GM21367 (cell line): ENCODE measurements around the gene UTP15.

ENCODE experiments used
- ATAC-seq: cut with Tn5 transposase; IDR thresholded peaks from one replicate; pipeline ENCODE4 v1.9.1; 2021; ENCODE audit not compliant: unreplicated experiment

The UTP15 gene

DNA sequence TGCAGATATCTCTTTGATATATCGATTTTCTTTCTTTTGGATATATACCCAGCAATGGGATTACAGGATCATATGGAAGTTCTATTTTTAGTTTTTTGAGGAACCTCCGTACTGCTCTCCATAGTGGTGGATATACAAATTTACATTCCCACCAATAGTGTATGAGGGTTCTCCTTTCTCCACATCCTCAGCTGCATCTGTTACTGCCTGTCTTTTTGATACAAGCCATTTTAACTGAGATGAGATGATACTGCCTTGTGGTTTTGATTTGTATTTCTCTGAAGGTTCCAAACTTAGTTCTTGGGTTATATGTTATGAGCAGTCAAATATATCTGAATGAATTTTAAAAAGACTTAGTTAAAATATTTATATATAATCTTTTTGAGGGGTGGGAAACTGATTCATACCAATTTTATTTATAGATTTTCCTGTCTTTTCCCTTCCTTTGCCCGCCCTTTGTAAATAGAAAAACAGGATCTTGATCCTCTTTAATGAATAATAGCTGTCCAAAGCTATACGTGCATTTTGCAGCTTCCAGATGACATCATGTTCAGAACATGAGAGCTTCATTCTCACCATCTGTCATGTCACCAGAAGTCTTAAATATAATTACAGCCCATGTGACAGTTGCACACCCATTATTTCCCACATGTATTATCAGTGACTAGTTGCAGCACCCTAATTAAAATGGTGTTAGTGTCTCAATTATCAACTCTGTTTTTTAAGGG lies 54.2 kb downstream of the UTP15 start:
- no peak for ATAC-seq

DNA sequence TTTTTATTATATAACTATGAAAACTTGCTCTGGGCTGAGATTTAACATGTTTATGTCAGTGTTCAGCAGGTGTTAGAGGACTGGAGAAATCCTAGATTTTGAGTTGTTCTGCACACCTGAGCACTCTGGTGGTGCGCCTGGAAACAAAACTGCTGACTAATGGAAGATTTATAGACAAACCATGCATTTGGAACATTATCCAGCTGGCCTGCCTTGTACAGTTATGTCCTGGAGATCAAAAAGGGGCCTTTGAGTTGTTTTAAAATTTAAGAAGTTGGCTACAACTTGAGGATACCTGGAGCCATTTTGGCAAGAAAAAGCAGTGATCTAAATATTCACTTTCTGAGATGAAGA lies 54.8 kb downstream of the UTP15 start:
- no peak for ATAC-seq

DNA sequence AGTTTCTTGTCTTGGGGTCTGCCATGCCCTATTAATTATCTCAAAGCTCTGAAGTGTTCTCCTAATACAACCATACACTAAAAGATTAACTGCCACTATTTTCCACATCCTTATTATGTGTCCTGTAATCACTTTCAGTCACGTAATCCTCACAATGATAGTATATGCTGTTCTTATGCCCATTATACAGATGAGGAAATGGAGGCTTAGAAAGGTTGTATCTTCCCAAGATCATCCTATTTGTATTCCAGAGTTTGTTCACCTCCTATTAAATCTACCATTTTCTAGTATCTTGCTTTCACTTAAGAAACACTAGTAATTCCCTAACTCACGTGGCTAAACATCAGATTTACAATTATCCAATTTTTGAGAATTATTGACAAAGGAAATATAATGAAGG lies 57.5 kb downstream of the UTP15 start:
- ATAC-seq: no peak

DNA sequence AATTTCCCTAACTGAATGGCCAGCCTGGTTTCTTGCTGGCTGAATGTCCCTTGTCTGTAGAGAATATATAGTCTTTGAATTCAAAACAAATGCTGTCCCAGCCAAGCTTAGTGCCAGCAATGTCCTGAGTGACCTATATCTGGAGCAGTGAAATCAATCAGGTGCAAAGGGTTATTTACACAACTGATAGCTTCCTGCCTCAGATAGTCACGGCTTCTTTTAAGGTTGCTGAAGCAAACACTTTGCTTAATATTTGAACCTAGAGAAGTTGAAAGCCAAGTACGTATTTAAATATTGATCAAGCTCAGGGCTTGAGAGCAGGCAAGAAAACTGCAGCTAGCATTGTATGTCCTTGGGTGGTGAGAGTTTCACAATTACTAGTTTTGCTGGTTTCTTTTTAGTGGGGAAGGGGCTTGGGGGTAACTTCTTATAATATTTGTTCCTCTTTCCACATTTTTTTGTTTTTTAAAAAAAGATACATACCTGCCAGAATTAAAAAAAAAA lies 58.4 kb downstream of the UTP15 start:
- ATAC-seq: no peak

DNA sequence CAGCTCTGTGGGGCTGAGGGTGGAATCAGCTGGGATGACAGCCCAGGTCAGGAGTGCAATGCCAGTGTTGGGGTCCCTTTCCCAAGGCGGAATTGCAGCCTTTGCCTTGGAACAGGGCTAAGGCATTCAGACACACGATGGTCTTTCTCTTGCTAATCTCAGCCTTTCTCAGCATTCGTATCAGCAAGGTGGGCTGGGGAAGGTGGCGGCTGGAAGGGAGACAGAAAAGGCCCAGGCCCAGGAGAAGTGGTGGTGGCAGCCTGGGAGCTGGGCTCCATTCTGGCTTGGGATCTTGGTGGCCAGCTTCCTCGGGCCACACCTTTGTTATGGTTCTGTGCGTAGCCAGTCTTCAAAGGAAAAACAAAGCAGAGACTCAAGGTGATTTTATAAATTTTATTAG lies 59.3 kb downstream of the UTP15 start:
- no peak for ATAC-seq

- ATAC-seq: peak; percentile 31
Measured at GRCh38 chr5:73625372-73625943, 59.9 kb downstream of the UTP15 start.

DNA sequence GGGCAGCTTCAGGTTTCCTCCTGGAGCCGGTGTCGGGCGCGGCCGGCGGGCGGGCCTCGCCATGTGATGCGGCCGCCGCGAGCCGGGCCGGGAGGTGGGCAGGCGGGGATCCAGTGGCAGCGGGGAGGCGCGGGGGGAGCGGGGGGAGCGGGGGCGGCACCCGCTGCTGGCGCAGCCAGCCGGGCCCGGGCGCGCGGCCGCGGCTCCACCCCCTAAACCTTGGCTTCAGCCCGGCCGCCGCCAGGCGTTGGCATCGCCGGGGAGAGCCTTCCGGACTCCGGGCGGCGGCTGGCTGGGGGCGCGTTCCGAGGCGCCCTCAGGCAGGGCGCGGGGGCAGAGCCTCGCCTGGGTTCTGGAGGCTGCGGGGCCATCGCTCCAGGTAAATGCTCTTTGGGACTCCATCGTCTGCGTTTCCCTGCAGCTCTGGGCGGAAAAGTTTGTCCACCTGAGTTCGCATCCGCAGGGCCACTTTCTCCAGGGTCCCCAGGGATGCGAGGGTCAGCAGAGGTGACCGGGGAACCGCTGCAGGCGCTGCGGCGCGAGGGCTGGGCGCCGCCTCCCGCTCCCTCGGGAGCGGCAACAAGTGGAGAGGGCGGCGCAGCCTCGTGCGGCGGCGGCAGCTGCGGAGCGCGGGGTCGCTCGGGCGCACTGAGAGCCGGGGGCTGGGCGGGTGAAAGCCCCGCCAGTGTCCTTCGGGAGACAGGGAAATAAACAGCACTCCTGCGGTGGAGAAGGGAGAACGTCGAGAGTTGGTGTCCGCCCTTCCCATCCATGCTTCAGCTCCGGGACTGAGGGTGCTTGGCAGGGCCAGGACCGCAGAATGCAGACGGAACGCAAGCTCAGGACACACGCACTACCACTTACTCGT lies 60.6 kb downstream of the UTP15 start, which contains the start of gene ARHGEF28:
Gene ARHGEF28 (plus strand): TSS at position 253 of the 868 bp plus-strand sequence. CDS start 58,656 bp downstream, outside the sequence.
- peak; percentile 57 for ATAC-seq

DNA sequence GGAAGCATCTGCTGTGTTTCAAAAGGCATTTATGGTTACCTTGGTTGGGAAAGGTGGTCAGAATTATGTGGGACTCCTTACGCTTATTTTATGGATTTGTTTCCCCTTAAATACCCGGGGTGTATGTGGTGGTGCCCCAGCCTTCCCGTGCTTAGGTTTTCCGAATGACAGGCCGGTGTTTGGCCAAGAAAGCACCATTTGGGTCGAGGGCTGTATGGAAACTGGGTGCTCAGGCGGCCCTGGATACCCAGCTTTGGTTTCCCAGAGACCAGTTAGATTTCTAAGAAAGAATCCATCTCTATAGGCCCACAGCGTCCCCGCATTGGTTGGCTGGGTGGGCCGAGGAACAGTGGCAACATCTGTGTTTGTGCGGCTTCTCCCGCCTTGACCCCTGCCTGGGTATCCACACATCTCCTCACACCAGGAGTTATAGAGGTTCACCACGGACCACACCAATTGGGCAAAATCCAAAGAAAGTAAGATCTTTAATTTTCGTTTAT lies 61.3 kb downstream of the UTP15 start:
- ATAC-seq: no peak

DNA sequence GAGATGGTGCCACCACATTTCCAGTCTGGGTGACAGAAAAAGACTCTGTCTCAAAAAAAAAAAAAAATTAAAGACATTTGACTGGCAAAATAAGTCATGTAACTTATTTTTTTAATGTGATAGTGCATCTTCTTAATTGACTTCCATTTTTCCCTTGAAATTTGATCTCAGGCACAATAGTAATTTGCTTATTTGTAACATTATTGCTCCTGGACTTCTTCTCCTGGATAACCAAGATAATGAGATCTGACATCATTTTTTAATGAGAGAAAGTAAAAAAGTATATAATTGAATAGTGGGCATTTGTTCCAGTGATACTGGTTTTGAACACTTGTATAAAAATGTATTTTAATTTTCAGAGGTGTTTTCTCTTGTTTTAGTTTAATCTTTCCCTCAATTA lies 63.9 kb downstream of the UTP15 start:
- no peak for ATAC-seq

GRCh38 chr5:73630765-73631164 lies 65.2 kb downstream of the UTP15 start:
- ATAC-seq: no peak

DNA sequence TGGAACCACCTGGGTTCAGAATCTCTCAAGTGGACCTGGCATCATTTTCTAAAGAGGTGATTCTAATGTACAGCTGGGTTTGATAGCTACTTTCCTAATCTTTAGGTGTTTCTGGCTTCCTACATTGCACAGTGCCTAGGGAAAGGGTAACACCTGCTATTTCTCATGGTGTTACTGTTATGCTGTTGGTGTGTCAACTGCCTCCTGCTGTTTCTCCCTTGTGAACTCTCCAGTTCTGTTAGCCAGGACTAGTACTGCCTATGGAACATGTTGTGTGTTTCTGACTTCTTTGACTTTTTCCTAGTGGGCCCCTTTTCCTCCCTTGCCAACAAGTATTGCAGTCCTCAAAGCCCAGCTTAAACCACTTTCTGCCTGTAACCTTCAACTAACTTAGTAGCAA lies 66.0 kb downstream of the UTP15 start:
- no peak for ATAC-seq
